Measurements from ENCODE around the gene TMEM141.
"Not testable (repeated sequence)": the region's sequence is repeated elsewhere in the genome, so short reads cannot be mapped to it uniquely, and the experiment has no call there.

The TMEM141 gene

GRCh38 chr9:136755302-136756133 lies 35.6 kb upstream of the TMEM141 start:
- DNase-seq = not testable (repeated sequence)

- DNase-seq = no peak
Observed at GRCh38 chr9:136756134-136756438, 35.1 kb upstream of the TMEM141 start.

GRCh38 chr9:136756836-136757235 lies 34.3 kb upstream of the TMEM141 start:
- DNase-seq = no peak

GRCh38 chr9:136757328-136757727 lies 33.8 kb upstream of the TMEM141 start:
- DNase-seq = no peak

- DNase-seq = no peak
Observed at GRCh38 chr9:136757751-136758140, 33.4 kb upstream of the TMEM141 start.

- no peak for DNase-seq
Observed at GRCh38 chr9:136759001-136759400, 32.1 kb upstream of the TMEM141 start.

- no peak for DNase-seq
Observed at GRCh38 chr9:136759436-136760325, 31.5 kb upstream of the TMEM141 start.

GRCh38 chr9:136760424-136760823 lies 30.7 kb upstream of the TMEM141 start:
- DNase-seq = no peak

GRCh38 chr9:136760834-136761544 lies 30.2 kb upstream of the TMEM141 start:
- DNase-seq = not testable (repeated sequence)

- no peak for DNase-seq
Observed at GRCh38 chr9:136761545-136761981, 29.6 kb upstream of the TMEM141 start.

GRCh38 chr9:136762221-136762691 lies 28.9 kb upstream of the TMEM141 start:
- no peak for DNase-seq

- peak; percentile 18 for DNase-seq
Observed at GRCh38 chr9:136762915-136763648, 28.1 kb upstream of the TMEM141 start.

GRCh38 chr9:136763649-136764035 lies 27.5 kb upstream of the TMEM141 start:
- no peak for DNase-seq

- no peak for DNase-seq
Observed at GRCh38 chr9:136764301-136764891, 26.7 kb upstream of the TMEM141 start, which contains the start of gene LCN15. TSS of gene LCN15 (minus strand) at chr9:136764518. CDS start at chr9:136764488, 30 bp downstream.

GRCh38 chr9:136765041-136765440 lies 26.1 kb upstream of the TMEM141 start:
- no peak for DNase-seq

GRCh38 chr9:136765745-136766409 lies 25.3 kb upstream of the TMEM141 start:
- not testable (repeated sequence) for DNase-seq

GRCh38 chr9:136766410-136767120 lies 24.6 kb upstream of the TMEM141 start:
- peak; percentile 32 for DNase-seq

GRCh38 chr9:136769710-136770191 lies 21.4 kb upstream of the TMEM141 start:
- DNase-seq = peak; percentile 26

- no peak for DNase-seq
Observed at GRCh38 chr9:136771907-136772415, 19.2 kb upstream of the TMEM141 start.

GRCh38 chr9:136773386-136774044 lies 17.6 kb upstream of the TMEM141 start:
- DNase-seq = no peak
